GM19351 (cell line): ENCODE data around the gene SHD.
"Not testable (repeated sequence)": the region's sequence is repeated elsewhere in the genome, so short reads cannot be mapped to it uniquely, and the experiment has no call there.

Experiments
- ATAC-seq: cut with Tn5 transposase; IDR thresholded peaks from one replicate; pipeline ENCODE4 v1.9.1; 2021; ENCODE audit warnings: mild to moderate bottlenecking, moderate library complexity; ENCODE audit not compliant: unreplicated experiment

SHD gene

GRCh38 chr19:4266253-4267000 lies 12.6 kb upstream of the SHD start:
- no peak for ATAC-seq

- ATAC-seq = no peak
Observed at GRCh38 chr19:4267101-4267900, 11.8 kb upstream of the SHD start.

- no peak for ATAC-seq
Observed at GRCh38 chr19:4267901-4268815, 10.9 kb upstream of the SHD start.

- ATAC-seq = no peak
Observed at GRCh38 chr19:4268816-4269430, 10.1 kb upstream of the SHD start.

- ATAC-seq = no peak
Observed at GRCh38 chr19:4272894-4273293, 6.2 kb upstream of the SHD start.

- not testable (repeated sequence) for ATAC-seq
Observed at GRCh38 chr19:4274321-4274686, 4.8 kb upstream of the SHD start.

- no peak for ATAC-seq
Observed at GRCh38 chr19:4277191-4277696, 1.8 kb upstream of the SHD start.

GRCh38 chr19:4278010-4278409 lies 1.1 kb upstream of the SHD start:
- no peak for ATAC-seq

- no peak for ATAC-seq
Observed at GRCh38 chr19:4279267-4279529, 132 bp downstream of the SHD start.

GRCh38 chr19:4279530-4280422 lies 710 bp downstream of the SHD start:
- ATAC-seq = no peak

GRCh38 chr19:4284176-4284958 lies 5.3 kb downstream of the SHD start:
- ATAC-seq = no peak

- no peak for ATAC-seq
Observed at GRCh38 chr19:4284974-4285373, 5.9 kb downstream of the SHD start.

GRCh38 chr19:4286141-4286540 lies 7.1 kb downstream of the SHD start:
- not testable (repeated sequence) for ATAC-seq

- no peak for ATAC-seq
Observed at GRCh38 chr19:4288091-4288777, 9.2 kb downstream of the SHD start.

- ATAC-seq = no peak
Observed at GRCh38 chr19:4291184-4291732, 12.2 kb downstream of the SHD start.

- no peak for ATAC-seq
Observed at GRCh38 chr19:4292515-4292914, 13.4 kb downstream of the SHD start.

- no peak for ATAC-seq
Observed at GRCh38 chr19:4294389-4294788, 15.3 kb downstream of the SHD start.
